ENCODE measurements around the gene LBH.

LBH gene

GRCh38 chr2:30282721-30283120, 51.4 kb downstream of the LBH start:
- Histone ChIP-seq H3K9me3 (ENCODE audit: control insufficient read depth, low read depth, low read length) (no peaks in the 10 kb centered on the region), H3K27ac (ENCODE audit: low read length) (no peak overlapping the region), H3K4me1 (ENCODE audit: control insufficient read depth, low read depth, low read length) (peaks cover 11% of the 10 kb centered on the region), H3K9ac (ENCODE audit: low read length) (no peak overlapping the region), H3K4me3 (ENCODE audit: low read length) (no peak overlapping the region), H3K27me3 (ENCODE audit: control insufficient read depth, insufficient read depth, low read length) (no peaks in the 10 kb centered on the region), H3K36me3 (ENCODE audit: control insufficient read depth, low read depth, low read length) (no peaks in the 10 kb centered on the region)

- H3K4me3 ChIP-seq (ENCODE audit: low read length): no peak overlapping the region
- no peak overlapping the region for H3K27ac ChIP-seq (ENCODE audit: low read length)
- H3K9ac ChIP-seq (ENCODE audit: low read length): no peak overlapping the region
- H3K9me3 ChIP-seq (ENCODE audit: control insufficient read depth, low read depth, low read length): no peaks in the 10 kb centered on the region
- H3K27me3 ChIP-seq (ENCODE audit: control insufficient read depth, insufficient read depth, low read length): no peaks in the 10 kb centered on the region
- peaks cover 25% of the 10 kb centered on the region for H3K4me1 ChIP-seq (ENCODE audit: control insufficient read depth, low read depth, low read length)
- H3K36me3 ChIP-seq (ENCODE audit: control insufficient read depth, low read depth, low read length): no peaks in the 10 kb centered on the region
Measured at GRCh38 chr2:30283931-30284565, 52.7 kb downstream of the LBH start.

- H3K36me3 ChIP-seq (ENCODE audit: control insufficient read depth, low read depth, low read length): no peaks in the 10 kb centered on the region
- H3K27ac ChIP-seq (ENCODE audit: low read length): no peak overlapping the region
- no peak overlapping the region for H3K4me3 ChIP-seq (ENCODE audit: low read length)
- peaks cover 26% of the 10 kb centered on the region for H3K4me1 ChIP-seq (ENCODE audit: control insufficient read depth, low read depth, low read length)
- H3K27me3 ChIP-seq (ENCODE audit: control insufficient read depth, insufficient read depth, low read length): no peaks in the 10 kb centered on the region
- H3K9me3 ChIP-seq (ENCODE audit: control insufficient read depth, low read depth, low read length): no peaks in the 10 kb centered on the region
- H3K9ac ChIP-seq (ENCODE audit: low read length): no peak overlapping the region
Measured at GRCh38 chr2:30285758-30286157, 54.4 kb downstream of the LBH start.

DNA sequence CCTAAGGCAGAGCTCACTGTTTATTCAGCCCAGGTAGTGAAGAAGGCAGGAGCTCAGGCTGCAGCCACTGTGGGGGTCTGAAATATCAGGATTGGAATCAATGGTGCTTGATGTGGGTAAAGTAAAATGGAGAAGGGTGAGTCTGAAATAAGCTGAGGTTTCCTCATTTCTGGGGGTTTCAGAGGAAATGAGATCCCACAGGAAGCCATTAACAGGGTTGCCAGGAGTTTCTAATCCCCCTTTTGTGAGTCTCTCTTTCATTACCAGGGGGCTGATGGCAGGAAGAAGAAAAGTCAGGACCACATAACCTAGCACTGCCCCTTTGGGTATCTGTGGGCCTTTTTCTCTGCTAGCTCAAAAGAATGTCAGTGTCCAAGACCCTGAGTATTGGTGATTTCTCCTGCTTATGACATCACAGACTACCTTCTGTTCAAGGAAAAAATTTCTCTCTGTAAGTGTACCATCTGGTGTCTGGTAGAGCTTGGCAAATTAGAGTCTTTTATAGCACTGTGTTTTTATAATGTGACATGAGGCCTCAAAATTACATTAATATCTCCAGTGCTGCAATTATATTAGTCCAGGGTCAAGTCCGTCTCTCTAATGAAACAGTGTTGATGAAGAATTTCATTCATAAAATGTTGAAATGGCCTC, 56.0 kb downstream of the LBH start:
- Histone ChIP-seq H3K36me3 (ENCODE audit: control insufficient read depth, low read depth, low read length) (no peaks in the 10 kb centered on the region), H3K4me1 (ENCODE audit: control insufficient read depth, low read depth, low read length) (peaks cover 26% of the 10 kb centered on the region), H3K9me3 (ENCODE audit: control insufficient read depth, low read depth, low read length) (no peaks in the 10 kb centered on the region), H3K27ac (ENCODE audit: low read length) (no peak overlapping the region), H3K9ac (ENCODE audit: low read length) (no peak overlapping the region), H3K4me3 (ENCODE audit: low read length) (no peak overlapping the region), H3K27me3 (ENCODE audit: control insufficient read depth, insufficient read depth, low read length) (no peaks in the 10 kb centered on the region)

DNA sequence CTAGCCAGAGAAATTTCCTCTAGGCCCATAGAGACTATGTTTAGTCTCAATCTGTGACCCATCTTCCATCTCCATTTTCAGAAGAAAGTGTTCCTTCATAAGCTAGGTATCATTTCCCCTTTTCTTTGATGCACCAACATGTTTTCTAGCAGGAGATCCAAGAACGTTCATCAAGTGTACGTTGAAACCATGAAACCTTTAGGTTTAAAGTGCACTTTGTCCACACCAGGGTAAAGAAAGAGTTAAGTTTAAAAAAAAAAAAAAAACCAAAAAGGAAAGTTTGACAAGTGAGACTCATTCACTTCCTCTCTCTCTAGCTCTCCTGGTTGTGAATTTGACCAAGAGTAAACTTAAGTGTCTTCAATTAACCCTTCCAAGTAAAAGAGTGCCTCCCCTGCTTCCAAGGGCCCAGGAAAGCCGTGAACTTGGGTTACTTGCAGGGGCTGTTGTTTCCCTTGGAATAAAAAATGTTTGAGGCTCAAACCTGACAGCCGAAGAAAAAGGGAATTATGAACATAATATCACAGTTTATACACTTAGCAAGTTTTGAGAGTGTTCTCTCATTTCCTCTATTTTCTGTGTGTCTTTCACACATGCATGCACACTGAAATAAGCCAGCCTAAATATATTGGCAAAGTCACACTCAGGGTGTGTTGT, 56.7 kb downstream of the LBH start:
- no peak overlapping the region for H3K9ac ChIP-seq (ENCODE audit: low read length)
- H3K27me3 ChIP-seq (ENCODE audit: control insufficient read depth, insufficient read depth, low read length): no peaks in the 10 kb centered on the region
- H3K9me3 ChIP-seq (ENCODE audit: control insufficient read depth, low read depth, low read length): no peaks in the 10 kb centered on the region
- H3K4me3 ChIP-seq (ENCODE audit: low read length): no peak overlapping the region
- H3K36me3 ChIP-seq (ENCODE audit: control insufficient read depth, low read depth, low read length): no peaks in the 10 kb centered on the region
- peak overlapping the region; percentile 0 for H3K27ac ChIP-seq (ENCODE audit: low read length)
- H3K4me1 ChIP-seq (ENCODE audit: control insufficient read depth, low read depth, low read length): peaks cover 26% of the 10 kb centered on the region

DNA sequence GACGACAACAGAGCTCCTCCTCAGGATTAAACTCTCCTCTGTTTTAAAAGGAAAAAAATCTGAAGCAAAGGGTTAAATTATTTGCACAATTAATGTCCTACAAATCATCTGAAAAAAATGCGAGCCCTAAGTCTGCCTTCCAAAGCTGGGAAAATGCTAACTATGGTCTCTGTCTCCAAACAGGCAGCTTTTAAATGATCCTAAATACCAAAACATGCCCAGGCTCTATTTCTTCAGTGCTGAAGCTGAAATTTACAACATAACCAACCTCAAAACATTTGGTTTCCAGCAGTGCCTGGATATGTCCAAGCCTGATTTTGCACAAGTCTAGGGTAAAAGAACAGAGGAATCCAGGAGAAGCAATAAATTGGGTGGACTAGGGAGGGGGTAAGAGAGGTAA, 57.2 kb downstream of the LBH start:
- H3K9me3 ChIP-seq (ENCODE audit: control insufficient read depth, low read depth, low read length): no peaks in the 10 kb centered on the region
- no peaks in the 10 kb centered on the region for H3K36me3 ChIP-seq (ENCODE audit: control insufficient read depth, low read depth, low read length)
- H3K9ac ChIP-seq (ENCODE audit: low read length): no peak overlapping the region
- H3K27ac ChIP-seq (ENCODE audit: low read length): peak overlapping the region; percentile 0
- H3K4me1 ChIP-seq (ENCODE audit: control insufficient read depth, low read depth, low read length): peaks cover 26% of the 10 kb centered on the region
- no peak overlapping the region for H3K4me3 ChIP-seq (ENCODE audit: low read length)
- no peaks in the 10 kb centered on the region for H3K27me3 ChIP-seq (ENCODE audit: control insufficient read depth, insufficient read depth, low read length)

DNA sequence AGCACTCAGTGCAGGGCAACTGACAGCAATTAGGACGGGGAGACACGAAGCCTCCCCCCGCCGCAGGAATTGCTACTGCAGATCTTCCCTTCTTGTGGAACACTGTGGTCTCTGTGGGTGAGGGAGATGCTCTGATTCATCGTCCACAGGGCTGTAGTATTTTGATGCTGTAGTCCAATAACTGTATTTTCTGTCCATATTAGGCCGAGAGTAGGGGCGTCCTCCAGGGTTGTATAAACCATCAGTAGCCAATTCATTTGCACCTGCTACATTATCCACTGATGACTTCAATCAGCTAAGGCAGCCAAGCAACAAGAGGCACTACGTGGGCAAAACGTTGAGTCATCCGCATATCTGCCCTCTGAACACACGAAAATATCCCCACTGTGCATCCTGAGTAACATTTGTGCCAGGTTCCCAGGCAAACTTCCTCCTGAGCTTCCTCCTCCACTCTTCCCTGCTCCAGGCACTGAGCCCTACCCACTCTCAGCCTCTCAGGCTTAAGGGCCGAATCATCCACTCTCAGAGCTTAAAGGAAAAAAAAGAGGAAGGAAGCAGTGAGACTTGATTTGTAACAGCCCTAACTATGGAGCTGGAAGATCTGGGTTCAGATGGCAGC, 62.1 kb downstream of the LBH start:
- H3K27ac ChIP-seq (ENCODE audit: low read length): no peak overlapping the region
- H3K9ac ChIP-seq (ENCODE audit: low read length): no peak overlapping the region
- no peak overlapping the region for H3K4me3 ChIP-seq (ENCODE audit: low read length)
- peaks cover 8% of the 10 kb centered on the region for H3K4me1 ChIP-seq (ENCODE audit: control insufficient read depth, low read depth, low read length)
- no peaks in the 10 kb centered on the region for H3K36me3 ChIP-seq (ENCODE audit: control insufficient read depth, low read depth, low read length)
- H3K9me3 ChIP-seq (ENCODE audit: control insufficient read depth, low read depth, low read length): no peaks in the 10 kb centered on the region
- no peaks in the 10 kb centered on the region for H3K27me3 ChIP-seq (ENCODE audit: control insufficient read depth, insufficient read depth, low read length)

- Histone ChIP-seq H3K9me3 (ENCODE audit: control insufficient read depth, low read depth, low read length) (no peaks in the 10 kb centered on the region), H3K27ac (ENCODE audit: low read length) (no peak overlapping the region), H3K36me3 (ENCODE audit: control insufficient read depth, low read depth, low read length) (no peaks in the 10 kb centered on the region), H3K27me3 (ENCODE audit: control insufficient read depth, insufficient read depth, low read length) (no peaks in the 10 kb centered on the region), H3K4me1 (ENCODE audit: control insufficient read depth, low read depth, low read length) (peaks cover under 1% of the 10 kb centered on the region), H3K4me3 (ENCODE audit: low read length) (no peak overlapping the region), H3K9ac (ENCODE audit: low read length) (no peak overlapping the region)
Measured at GRCh38 chr2:30294133-30294532, 62.8 kb downstream of the LBH start.

- H3K9ac ChIP-seq (ENCODE audit: low read length): no peak overlapping the region
- no peak overlapping the region for H3K27ac ChIP-seq (ENCODE audit: low read length)
- peaks cover 20% of the 10 kb centered on the region for H3K4me1 ChIP-seq (ENCODE audit: control insufficient read depth, low read depth, low read length)
- H3K36me3 ChIP-seq (ENCODE audit: control insufficient read depth, low read depth, low read length): no peaks in the 10 kb centered on the region
- H3K27me3 ChIP-seq (ENCODE audit: control insufficient read depth, insufficient read depth, low read length): no peaks in the 10 kb centered on the region
- H3K4me3 ChIP-seq (ENCODE audit: low read length): no peak overlapping the region
- no peaks in the 10 kb centered on the region for H3K9me3 ChIP-seq (ENCODE audit: control insufficient read depth, low read depth, low read length)
Measured at GRCh38 chr2:30296496-30296895, 65.2 kb downstream of the LBH start.

GRCh38 chr2:30298302-30298701, 67.0 kb downstream of the LBH start:
- H3K9me3 ChIP-seq (ENCODE audit: control insufficient read depth, low read depth, low read length): no peaks in the 10 kb centered on the region
- H3K27ac ChIP-seq (ENCODE audit: low read length): no peak overlapping the region
- peaks cover 28% of the 10 kb centered on the region for H3K4me1 ChIP-seq (ENCODE audit: control insufficient read depth, low read depth, low read length)
- no peaks in the 10 kb centered on the region for H3K36me3 ChIP-seq (ENCODE audit: control insufficient read depth, low read depth, low read length)
- H3K9ac ChIP-seq (ENCODE audit: low read length): no peak overlapping the region
- no peak overlapping the region for H3K4me3 ChIP-seq (ENCODE audit: low read length)
- peaks cover 13% of the 10 kb centered on the region for H3K27me3 ChIP-seq (ENCODE audit: control insufficient read depth, insufficient read depth, low read length)

GRCh38 chr2:30300122-30300455, 68.8 kb downstream of the LBH start:
- Histone ChIP-seq H3K9ac (ENCODE audit: low read length) (no peak overlapping the region), H3K4me3 (ENCODE audit: low read length) (no peak overlapping the region), H3K27ac (ENCODE audit: low read length) (no peak overlapping the region), H3K4me1 (ENCODE audit: control insufficient read depth, low read depth, low read length) (peaks cover 28% of the 10 kb centered on the region), H3K36me3 (ENCODE audit: control insufficient read depth, low read depth, low read length) (no peaks in the 10 kb centered on the region), H3K27me3 (ENCODE audit: control insufficient read depth, insufficient read depth, low read length) (peaks cover 13% of the 10 kb centered on the region), H3K9me3 (ENCODE audit: control insufficient read depth, low read depth, low read length) (no peaks in the 10 kb centered on the region)
